Activated naive CD4-positive, alpha-beta T cell treated with anti-CD3 and anti-CD28 coated beads for 36 hours (primary cell): ENCODE results near the gene PKNOX2. TPM values are rescaled to one million over a fixed set of nuclear protein-coding genes. Genes with fewer than 3 reads are reported as not detected.

ENCODE experiments used
- CTCF ChIA-PET: fragments of 350-600 bp; sonication (Branson Sonifier 250); formaldehyde crosslinking; loops from one replicate; lab custom pipeline; 2021; ENCODE audit warnings: antibody characterized with exemption; lab: Charles Lee
- DNase-seq: peaks from one replicate; pipeline ENCODE4 v3.0.0-alpha.2; 2020
- H3K27ac Mint-ChIP-seq: one replicate; pipeline ENCODE4 v1.8.0; 2021; ENCODE audit warnings: mild to moderate bottlenecking, mixed read lengths
- H3K27me3 Mint-ChIP-seq: one replicate; pipeline ENCODE4 v1.8.0; 2021; ENCODE audit warnings: low read depth, mixed read lengths
- H3K36me3 Mint-ChIP-seq: one replicate; pipeline ENCODE4 v1.8.0; 2021; ENCODE audit warnings: low read depth, mixed read lengths
- H3K4me1 Mint-ChIP-seq: one replicate; pipeline ENCODE4 v1.8.0; 2021; ENCODE audit warnings: low read depth, mixed read lengths
- H3K4me3 Mint-ChIP-seq: one replicate; pipeline ENCODE4 v1.8.0; 2021; ENCODE audit warnings: mild to moderate bottlenecking, moderate library complexity, mixed read lengths
- H3K9me3 Mint-ChIP-seq: one replicate; pipeline ENCODE4 v1.8.0; 2021; ENCODE audit warnings: mixed read lengths
- intact Hi-C: fragments of 100-400 bp; cut with micrococcal nuclease; formaldehyde crosslinking; loops from one replicate; pipeline ENCODE4 v1.15.1; 2023
- total RNA-seq, 2 experiments: library from RNA; stranded (reverse); gene quantifications; one replicate each; pipeline ENCODE4 v1.2.3, GENCODE V29; 2021

The PKNOX2 gene
- total RNA-seq, 2 experiments from 2014 or later, result not detected

GRCh38 chr11:125359130-125359529 lies 194.6 kb downstream of the PKNOX2 start:
- Mint-ChIP-seq H3K36me3 (no peaks in the 10 kb centered on the region), H3K27ac (no peak overlapping the region), H3K4me1 (no peaks in the 10 kb centered on the region), H3K27me3 (no peaks in the 10 kb centered on the region), H3K9me3 (no peaks in the 10 kb centered on the region), H3K4me3 (no peak overlapping the region)
- DNase-seq, result no peak
- CTCF ChIA-PET, result interaction anchor here (0.7 to 1.0 kb wide), 2 partner anchors 13 to 283 kb away, joined by 3 to 5 read pairs; no protein-coding TSS in a partner anchor
- intact Hi-C loops, result loop anchor here (5.0 kb wide), 1 partner anchor 717 kb away; no protein-coding TSS in a partner anchor

DNA sequence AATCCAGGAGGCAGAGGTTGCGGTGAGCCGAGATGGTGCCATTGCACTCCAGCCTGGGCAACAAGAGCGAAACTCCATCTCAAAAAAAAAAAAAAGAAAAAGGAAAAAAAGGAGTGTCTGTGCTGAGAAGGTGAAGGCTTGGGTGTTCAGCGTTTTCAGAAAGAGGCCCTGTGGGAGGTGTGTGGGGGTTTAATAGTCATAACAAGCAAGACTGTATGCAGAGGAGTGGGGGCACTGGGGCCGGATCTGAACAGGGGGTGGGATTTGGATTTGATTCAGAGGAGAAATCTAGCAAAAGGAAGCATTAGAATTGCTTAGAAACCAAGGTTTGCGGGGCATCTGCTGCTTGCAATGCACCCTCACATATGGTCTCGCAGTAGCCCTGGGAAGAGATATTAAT lies 195.5 kb downstream of the PKNOX2 start:
- Mint-ChIP-seq H3K9me3 (no peaks in the 10 kb centered on the region), H3K36me3 (no peaks in the 10 kb centered on the region), H3K27ac (no peak overlapping the region), H3K4me3 (no peak overlapping the region), H3K27me3 (no peaks in the 10 kb centered on the region), H3K4me1 (no peaks in the 10 kb centered on the region)
- intact Hi-C loops, result no loop called here
- no peak for DNase-seq
- CTCF ChIA-PET, result no interaction called here

DNA sequence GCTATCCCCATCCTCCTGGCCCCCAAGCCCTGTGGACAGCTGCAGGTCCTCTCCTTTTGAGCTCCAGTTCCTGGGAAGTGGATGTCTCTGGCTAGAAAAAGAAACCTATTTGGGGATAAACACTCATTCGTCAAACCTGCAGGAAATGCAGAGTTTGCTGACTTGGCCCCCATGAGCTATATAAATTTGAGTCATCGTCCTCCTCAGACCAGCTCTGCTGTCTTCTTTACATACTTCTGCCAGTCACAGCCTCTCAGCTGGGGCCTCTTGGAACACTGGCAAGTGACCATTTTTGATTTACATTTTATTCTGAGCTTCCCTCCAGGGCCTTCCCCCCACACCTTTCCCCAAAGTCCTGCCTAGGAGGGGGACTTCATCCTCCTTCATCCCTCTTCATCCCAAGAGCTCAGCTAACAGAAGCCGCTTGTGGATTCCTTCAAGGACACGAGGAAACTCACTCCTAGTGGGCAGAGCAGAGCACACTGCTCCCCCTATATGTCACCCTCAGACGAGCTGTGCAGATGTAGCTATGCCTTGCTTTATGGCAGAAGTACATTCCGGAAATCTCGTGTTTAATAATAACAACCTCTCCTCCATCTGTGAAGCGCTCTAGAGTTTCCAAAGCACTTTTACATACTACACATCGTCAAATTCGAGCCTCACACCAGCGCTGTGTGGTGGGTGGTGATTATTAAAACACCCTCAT lies 199.7 kb downstream of the PKNOX2 start:
- Mint-ChIP-seq H3K27ac (no peak overlapping the region), H3K4me3 (no peak overlapping the region), H3K36me3 (no peaks in the 10 kb centered on the region), H3K27me3 (peaks cover under 1% of the 10 kb centered on the region), H3K9me3 (no peaks in the 10 kb centered on the region), H3K4me1 (no peaks in the 10 kb centered on the region)
- CTCF ChIA-PET, result interaction anchor here (1.5 kb wide), 1 partner anchor 18 kb away, joined by 6 read pairs; no protein-coding TSS in a partner anchor
- intact Hi-C loops, result no loop called here
- DNase-seq, result no peak

- no peaks in the 10 kb centered on the region for H3K36me3 Mint-ChIP-seq
- DNase-seq, result no peak
- intact Hi-C loops, result no loop called here
- H3K9me3 Mint-ChIP-seq, result no peaks in the 10 kb centered on the region
- H3K27ac Mint-ChIP-seq, result no peak overlapping the region
- no peaks in the 10 kb centered on the region for H3K4me1 Mint-ChIP-seq
- peaks cover 4% of the 10 kb centered on the region for H3K27me3 Mint-ChIP-seq
- CTCF ChIA-PET, result no interaction called here
- no peak overlapping the region for H3K4me3 Mint-ChIP-seq
These were observed 200.8 kb downstream of the PKNOX2 start for GRCh38 chr11:125365196-125365931.

GRCh38 chr11:125367710-125368109 lies 203.2 kb downstream of the PKNOX2 start:
- H3K4me1 Mint-ChIP-seq, result no peaks in the 10 kb centered on the region
- CTCF ChIA-PET, result interaction anchor here (0.5 to 1.3 kb wide), 2 partner anchors 143 to 226 kb away, joined by 3 to 6 read pairs; no protein-coding TSS in a partner anchor

GRCh38 chr11:125368757-125369156 lies 204.2 kb downstream of the PKNOX2 start:
- intact Hi-C loops, result no loop called here
- Mint-ChIP-seq H3K27ac (no peak overlapping the region), H3K27me3 (peaks cover 24% of the 10 kb centered on the region), H3K9me3 (no peaks in the 10 kb centered on the region), H3K36me3 (no peaks in the 10 kb centered on the region), H3K4me3 (no peak overlapping the region), H3K4me1 (no peaks in the 10 kb centered on the region)
- CTCF ChIA-PET, result interaction anchor here (1.3 kb wide), 1 partner anchor 227 kb away, joined by 3 read pairs; no protein-coding TSS in a partner anchor
- no peak for DNase-seq

More at GRCh38 chr11:125367710-125368109, 203.2 kb downstream of the PKNOX2 start:
- no peak for DNase-seq
- Mint-ChIP-seq H3K27ac (no peak overlapping the region), H3K36me3 (no peaks in the 10 kb centered on the region), H3K4me3 (no peak overlapping the region), H3K9me3 (no peaks in the 10 kb centered on the region), H3K27me3 (peaks cover 20% of the 10 kb centered on the region)
- intact Hi-C loops, result no loop called here

- H3K4me1 Mint-ChIP-seq, result no peaks in the 10 kb centered on the region
- CTCF ChIA-PET, result no interaction called here
- H3K36me3 Mint-ChIP-seq, result no peaks in the 10 kb centered on the region
- H3K27me3 Mint-ChIP-seq, result peaks cover 26% of the 10 kb centered on the region
- intact Hi-C loops, result no loop called here
- no peaks in the 10 kb centered on the region for H3K9me3 Mint-ChIP-seq
- H3K27ac Mint-ChIP-seq, result no peak overlapping the region
- no peak overlapping the region for H3K4me3 Mint-ChIP-seq
- DNase-seq, result no peak
These were observed 205.3 kb downstream of the PKNOX2 start for GRCh38 chr11:125369808-125370207.

DNA sequence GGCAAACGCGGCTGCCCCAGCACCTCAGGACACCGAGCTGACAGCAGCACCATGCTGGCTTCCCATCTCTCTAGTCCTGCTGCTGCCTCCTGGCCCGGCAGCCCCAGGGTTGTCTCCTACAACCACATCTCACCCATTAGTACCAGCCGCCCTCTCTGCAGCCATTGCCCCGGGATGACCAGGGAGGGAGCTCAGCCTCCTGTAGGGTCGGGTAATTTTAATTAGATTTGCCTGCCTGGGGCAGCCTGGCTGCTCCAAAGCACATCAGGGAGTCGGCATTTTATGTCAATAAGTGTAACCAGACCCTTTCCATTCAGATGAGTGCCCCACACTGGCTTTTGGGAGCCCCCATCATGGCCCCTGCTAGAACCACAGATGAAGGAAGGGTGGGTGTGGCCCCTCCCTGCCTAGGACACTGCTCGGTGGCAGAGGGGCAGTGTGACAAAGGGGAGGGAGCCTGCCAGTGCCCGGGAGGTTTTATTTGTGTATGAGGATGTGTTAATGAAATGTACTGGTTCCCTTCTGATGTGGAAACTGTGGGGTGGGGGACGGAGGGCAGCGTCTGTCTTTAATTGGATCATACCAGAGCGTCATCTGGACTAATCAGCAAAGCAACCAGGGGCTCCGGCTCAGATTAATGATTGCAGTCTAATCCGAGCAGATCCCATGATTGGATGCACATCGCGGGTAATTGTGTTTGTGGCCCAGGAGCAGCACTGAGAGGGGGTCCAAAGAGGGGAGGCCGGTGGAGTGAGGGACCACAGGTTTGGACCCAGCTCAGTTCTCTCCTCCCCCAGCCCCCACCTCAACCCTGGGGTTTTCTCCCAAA lies 206.2 kb downstream of the PKNOX2 start:
- H3K36me3 Mint-ChIP-seq, result no peaks in the 10 kb centered on the region
- DNase-seq, result no peak
- H3K27ac Mint-ChIP-seq, result no peak overlapping the region
- no peaks in the 10 kb centered on the region for H3K9me3 Mint-ChIP-seq
- no peak overlapping the region for H3K4me3 Mint-ChIP-seq
- CTCF ChIA-PET, result no interaction called here
- no peaks in the 10 kb centered on the region for H3K4me1 Mint-ChIP-seq
- intact Hi-C loops, result no loop called here
- peaks cover 26% of the 10 kb centered on the region for H3K27me3 Mint-ChIP-seq

DNA sequence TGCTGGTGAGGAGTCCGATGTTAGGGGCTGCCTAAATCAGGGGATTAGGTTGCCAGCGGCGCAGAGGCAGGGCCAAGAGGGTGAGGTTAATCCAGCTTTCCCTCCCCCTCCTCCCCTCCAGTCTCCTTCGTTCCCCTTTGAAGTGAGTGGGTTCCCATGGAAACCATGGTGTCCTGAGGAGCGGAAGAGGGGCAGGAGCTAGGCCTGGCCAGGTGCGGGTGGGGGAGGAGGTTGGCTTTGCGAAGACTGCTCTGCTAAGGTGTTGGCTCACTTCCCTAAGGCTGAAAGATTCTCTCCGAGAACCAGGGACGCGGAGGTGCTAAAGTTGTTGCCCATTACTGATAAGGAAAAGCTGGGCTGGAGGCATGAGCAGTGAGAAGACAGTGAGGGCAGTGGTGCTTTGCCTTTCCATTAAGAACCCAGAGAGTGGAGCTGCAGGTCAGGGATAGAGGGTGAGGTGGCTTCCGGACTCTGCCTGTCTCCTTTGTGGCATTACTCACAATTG lies 206.9 kb downstream of the PKNOX2 start:
- no peak overlapping the region for H3K27ac Mint-ChIP-seq
- peaks cover 26% of the 10 kb centered on the region for H3K27me3 Mint-ChIP-seq
- H3K4me3 Mint-ChIP-seq, result no peak overlapping the region
- no peaks in the 10 kb centered on the region for H3K4me1 Mint-ChIP-seq
- H3K9me3 Mint-ChIP-seq, result no peaks in the 10 kb centered on the region
- CTCF ChIA-PET, result interaction anchor here (1.5 kb wide), 1 partner anchor 24 kb away, joined by 5 read pairs; no protein-coding TSS in a partner anchor
- no peaks in the 10 kb centered on the region for H3K36me3 Mint-ChIP-seq
- no peak for DNase-seq
- intact Hi-C loops, result no loop called here

DNA sequence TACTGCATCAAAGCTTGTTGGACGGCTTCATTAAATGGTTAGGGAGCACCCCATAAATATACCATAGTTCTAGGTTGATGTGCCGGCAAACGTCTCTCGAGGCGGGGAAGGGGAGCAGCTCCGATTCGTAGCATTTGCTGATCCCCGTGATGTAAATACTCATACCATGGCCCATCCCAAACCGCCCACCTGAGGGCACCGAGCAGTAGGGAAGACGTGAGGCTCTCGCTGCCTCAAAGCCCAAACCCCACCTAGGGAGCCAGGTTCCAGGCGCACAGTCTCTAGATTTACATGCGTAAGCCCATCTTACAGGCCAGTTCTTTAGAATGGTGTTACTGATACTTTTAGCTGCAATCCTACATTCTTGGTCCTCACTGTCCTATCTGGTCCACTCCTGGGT lies 207.5 kb downstream of the PKNOX2 start:
- peaks cover 27% of the 10 kb centered on the region for H3K27me3 Mint-ChIP-seq
- intact Hi-C loops, result no loop called here
- CTCF ChIA-PET, result interaction anchor here (1.1 to 1.5 kb wide), 2 partner anchors 25 to 27 kb away, joined by 4 to 5 read pairs; no protein-coding TSS in a partner anchor
- no peaks in the 10 kb centered on the region for H3K9me3 Mint-ChIP-seq
- H3K4me1 Mint-ChIP-seq, result no peaks in the 10 kb centered on the region
- no peak overlapping the region for H3K27ac Mint-ChIP-seq
- no peaks in the 10 kb centered on the region for H3K36me3 Mint-ChIP-seq
- DNase-seq, result no peak
- no peak overlapping the region for H3K4me3 Mint-ChIP-seq

DNA sequence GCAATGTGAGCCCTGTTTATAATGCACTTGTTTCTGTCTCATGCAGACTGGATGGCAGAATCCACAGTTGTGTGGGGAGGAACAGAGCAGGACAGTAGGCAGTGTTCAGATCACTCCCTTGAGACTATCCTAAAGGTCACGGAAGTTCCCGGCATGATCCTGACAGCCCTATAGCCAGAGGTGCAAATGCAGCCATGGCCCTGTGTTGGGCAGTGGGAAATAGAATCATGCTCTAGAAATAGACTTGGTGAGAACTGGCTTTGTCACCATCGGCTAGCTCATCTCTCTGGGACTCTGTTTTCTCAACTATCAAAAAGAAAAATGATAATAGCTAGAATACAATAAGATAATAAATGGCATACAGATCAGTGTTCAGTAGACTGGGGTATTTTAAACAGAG lies 208.4 kb downstream of the PKNOX2 start:
- H3K36me3 Mint-ChIP-seq, result no peaks in the 10 kb centered on the region
- peaks cover 31% of the 10 kb centered on the region for H3K27me3 Mint-ChIP-seq
- intact Hi-C loops, result no loop called here
- CTCF ChIA-PET, result interaction anchor here (1.1 to 1.6 kb wide), 3 partner anchors 26 to 32 kb away, joined by 3 to 5 read pairs (median 4); no protein-coding TSS in a partner anchor
- no peak overlapping the region for H3K4me3 Mint-ChIP-seq
- H3K4me1 Mint-ChIP-seq, result no peaks in the 10 kb centered on the region
- no peaks in the 10 kb centered on the region for H3K9me3 Mint-ChIP-seq
- no peak overlapping the region for H3K27ac Mint-ChIP-seq
- no peak for DNase-seq
